ENCODE results near the gene TIA1. TPM values are rescaled to one million over a fixed set of nuclear protein-coding genes. Genes with fewer than 3 reads are reported as not detected.
"Not testable (repeated sequence)": the region's sequence is repeated elsewhere in the genome, so short reads cannot be mapped to it uniquely, and the experiment has no call there.

The TIA1 gene
- total and polyA plus RNA-seq, 2 experiments from 2014 or later: 64.8 to 160 TPM

DNA sequence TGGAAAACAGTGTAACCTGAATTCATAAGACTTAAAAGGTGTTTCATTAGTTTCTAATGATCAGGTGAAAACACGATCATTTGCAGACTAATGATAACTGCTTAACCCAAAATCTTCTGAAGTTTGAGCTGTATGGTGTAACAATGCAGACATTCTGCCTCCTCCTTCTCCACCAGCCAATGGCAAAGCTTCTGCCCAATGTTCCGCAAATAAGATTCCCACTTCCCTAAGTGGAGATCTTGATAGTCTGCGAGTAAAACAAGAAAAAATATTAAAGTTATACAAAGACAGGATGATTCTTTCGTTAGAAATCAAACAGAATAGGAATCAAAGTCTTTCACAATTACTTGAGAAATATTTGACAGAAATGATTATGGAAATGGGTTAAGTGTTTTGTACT lies 65.7 kb downstream of the TIA1 start:
- Histone ChIP-seq H3K27ac (no peak overlapping the region), H3K4me2 (no peak overlapping the region), H3K9me2 (replicated peaks; ENCODE audit: insufficient read depth) (no peaks in the 10 kb centered on the region), H3K4me3 (no peak overlapping the region), H3K9me3 (ENCODE audit: low read depth) (no peaks in the 10 kb centered on the region), H4K20me1 (ENCODE audit: insufficient read depth, poor library complexity, severe bottlenecking) (no peaks in the 10 kb centered on the region), H2AFZ (no peak overlapping the region), H3K27me3 (no peaks in the 10 kb centered on the region), H3K4me1 (ENCODE audit: insufficient read depth) (no peaks in the 10 kb centered on the region), H3K79me2 (peaks cover 9% of the 10 kb centered on the region), H3K36me3 (replicated peaks; ENCODE audit: insufficient read depth, low read depth) (no peaks in the 10 kb centered on the region)
- no peak for DNase-seq (ENCODE audit: low spot score)
- WGBS (ENCODE audit: low lambda C conversion rate, missing lambda C conversion rate): 87% methylated on average over 4 of the region's 4 CpGs
- TF ChIP-seq, protein P1, sequence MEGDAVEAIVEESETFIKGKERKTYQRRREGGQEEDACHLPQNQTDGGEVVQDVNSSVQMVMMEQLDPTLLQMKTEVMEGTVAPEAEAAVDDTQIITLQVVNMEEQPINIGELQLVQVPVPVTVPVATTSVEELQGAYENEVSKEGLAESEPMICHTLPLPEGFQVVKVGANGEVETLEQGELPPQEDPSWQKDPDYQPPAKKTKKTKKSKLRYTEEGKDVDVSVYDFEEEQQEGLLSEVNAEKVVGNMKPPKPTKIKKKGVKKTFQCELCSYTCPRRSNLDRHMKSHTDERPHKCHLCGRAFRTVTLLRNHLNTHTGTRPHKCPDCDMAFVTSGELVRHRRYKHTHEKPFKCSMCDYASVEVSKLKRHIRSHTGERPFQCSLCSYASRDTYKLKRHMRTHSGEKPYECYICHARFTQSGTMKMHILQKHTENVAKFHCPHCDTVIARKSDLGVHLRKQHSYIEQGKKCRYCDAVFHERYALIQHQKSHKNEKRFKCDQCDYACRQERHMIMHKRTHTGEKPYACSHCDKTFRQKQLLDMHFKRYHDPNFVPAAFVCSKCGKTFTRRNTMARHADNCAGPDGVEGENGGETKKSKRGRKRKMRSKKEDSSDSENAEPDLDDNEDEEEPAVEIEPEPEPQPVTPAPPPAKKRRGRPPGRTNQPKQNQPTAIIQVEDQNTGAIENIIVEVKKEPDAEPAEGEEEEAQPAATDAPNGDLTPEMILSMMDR (IDR thresholded peaks at IDR 0.05; ENCODE audit: poor library complexity): no peak
- TF ChIP-seq EZH2phosphoT487 (IDR thresholded peaks at IDR 0.05; ENCODE audit: low read depth, severe bottlenecking, unreplicated experiment): no peak
- TF ChIP-seq EZH2 (IDR thresholded peaks at IDR 0.05; ENCODE audit: borderline replicate concordance): no peak

GRCh38 chr2:70181363-70181956 lies 67.0 kb downstream of the TIA1 start:
- Histone ChIP-seq H2AFZ (no peak overlapping the region), H3K27me3 (no peaks in the 10 kb centered on the region), H3K9me3 (ENCODE audit: low read depth) (no peaks in the 10 kb centered on the region), H3K36me3 (replicated peaks; ENCODE audit: insufficient read depth, low read depth) (no peaks in the 10 kb centered on the region), H4K20me1 (ENCODE audit: insufficient read depth, poor library complexity, severe bottlenecking) (no peaks in the 10 kb centered on the region), H3K79me2 (peaks cover 4% of the 10 kb centered on the region), H3K27ac (no peak overlapping the region), H3K4me1 (ENCODE audit: insufficient read depth) (no peaks in the 10 kb centered on the region), H3K9me2 (replicated peaks; ENCODE audit: insufficient read depth) (no peaks in the 10 kb centered on the region), H3K4me3 (no peak overlapping the region), H3K4me2 (no peak overlapping the region)
- no peak for TF ChIP-seq EZH2 (IDR thresholded peaks at IDR 0.05; ENCODE audit: borderline replicate concordance)
- TF ChIP-seq, protein P1 (IDR thresholded peaks at IDR 0.05; ENCODE audit: poor library complexity): no peak
- no peak for TF ChIP-seq EZH2phosphoT487 (IDR thresholded peaks at IDR 0.05; ENCODE audit: low read depth, severe bottlenecking, unreplicated experiment)
- WGBS (ENCODE audit: low lambda C conversion rate, missing lambda C conversion rate): 95% methylated on average over 16 of the region's 16 CpGs
- no peak for DNase-seq (ENCODE audit: low spot score)

DNA sequence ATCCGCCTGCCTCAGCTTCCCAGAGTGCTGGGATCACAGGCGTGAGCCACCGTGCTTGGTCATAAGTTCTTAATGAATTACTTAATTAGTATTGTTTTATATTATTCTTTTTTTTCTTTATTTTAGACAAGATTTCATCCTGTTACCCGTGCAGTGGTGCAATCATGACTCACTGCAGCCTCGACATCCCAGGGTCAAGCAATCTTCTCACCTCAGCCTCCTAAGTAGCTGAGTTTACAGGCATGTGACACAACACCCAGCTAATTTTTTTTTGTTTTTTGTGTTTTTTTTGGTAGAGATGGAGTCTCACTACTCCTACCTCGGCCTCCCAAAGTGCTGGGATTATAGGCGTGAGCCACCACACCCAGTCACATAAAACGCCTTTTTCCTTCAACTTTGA lies 74.9 kb downstream of the TIA1 start:
- no peak for DNase-seq (ENCODE audit: low spot score)
- no peak overlapping the region for H3K4me2 ChIP-seq
- no peaks in the 10 kb centered on the region for H4K20me1 ChIP-seq (ENCODE audit: insufficient read depth, poor library complexity, severe bottlenecking)
- 93% methylated on average over 8 of the region's 8 CpGs for WGBS (ENCODE audit: low lambda C conversion rate, missing lambda C conversion rate)
- no peak overlapping the region for H3K27ac ChIP-seq
- H3K4me3 ChIP-seq: no peak overlapping the region
- TF ChIP-seq EZH2phosphoT487 (IDR thresholded peaks at IDR 0.05; ENCODE audit: low read depth, severe bottlenecking, unreplicated experiment) (no peak), EZH2 (IDR thresholded peaks at IDR 0.05; ENCODE audit: borderline replicate concordance) (no peak)
- TF ChIP-seq, protein P1 (IDR thresholded peaks at IDR 0.05; ENCODE audit: poor library complexity): no peak
- no peaks in the 10 kb centered on the region for H3K36me3 ChIP-seq (replicated peaks; ENCODE audit: insufficient read depth, low read depth)
- H3K9me3 ChIP-seq (ENCODE audit: low read depth): no peaks in the 10 kb centered on the region
- H2AFZ ChIP-seq: no peak overlapping the region
- no peaks in the 10 kb centered on the region for H3K4me1 ChIP-seq (ENCODE audit: insufficient read depth)
- no peaks in the 10 kb centered on the region for H3K27me3 ChIP-seq
- H3K79me2 ChIP-seq: no peaks in the 10 kb centered on the region
- H3K9me2 ChIP-seq (replicated peaks; ENCODE audit: insufficient read depth): no peaks in the 10 kb centered on the region

DNA sequence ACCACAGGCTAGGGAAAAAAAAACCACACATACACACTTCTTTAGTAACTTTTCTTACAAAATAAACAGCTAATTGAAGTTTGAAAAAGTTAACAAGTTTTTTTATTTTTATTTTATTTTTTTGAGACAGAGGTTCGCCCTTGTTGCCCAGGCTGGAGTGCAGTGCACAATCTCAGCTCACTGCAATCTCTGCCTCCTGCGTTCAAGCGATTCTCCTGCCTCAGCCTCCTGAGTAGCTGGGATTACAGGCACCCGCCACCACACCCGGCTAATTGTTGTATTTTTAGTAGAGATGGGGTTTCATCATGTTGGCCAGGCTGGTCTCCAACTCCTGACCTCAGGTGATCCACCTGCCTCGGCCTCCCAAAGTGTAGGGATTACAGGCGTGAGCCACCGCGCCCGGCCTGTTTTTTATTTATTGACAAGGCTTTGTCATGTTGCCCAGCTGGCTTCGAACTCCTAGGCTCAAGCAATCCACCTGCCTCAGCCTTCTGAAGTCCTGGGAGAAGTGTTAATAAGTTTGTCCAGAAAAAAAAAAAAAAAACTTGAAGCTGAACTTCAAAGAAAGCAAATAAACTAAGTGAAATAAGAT lies 78.7 kb downstream of the TIA1 start:
- not testable (repeated sequence) for H3K27me3 ChIP-seq; H3K4me3 ChIP-seq; H3K9me2 ChIP-seq (replicated peaks; ENCODE audit: insufficient read depth); H3K79me2 ChIP-seq; H2AFZ ChIP-seq; H3K4me2 ChIP-seq; H3K4me1 ChIP-seq (ENCODE audit: insufficient read depth); DNase-seq (ENCODE audit: low spot score); H4K20me1 ChIP-seq (ENCODE audit: insufficient read depth, poor library complexity, severe bottlenecking); H3K27ac ChIP-seq; H3K9me3 ChIP-seq (ENCODE audit: low read depth); H3K36me3 ChIP-seq (replicated peaks; ENCODE audit: insufficient read depth, low read depth)
- 98% methylated on average over 11 of the region's 11 CpGs for WGBS (ENCODE audit: low lambda C conversion rate, missing lambda C conversion rate)

Data from hepatocyte (in vitro differentiated cells).